Stimulated activated CD8-positive, alpha-beta memory T cell treated with anti-CD3 and anti-CD28 coated beads, Interleukin-7, amount 100 ng/mL, for 4 hours (primary cell): ENCODE data around the gene ELL.
"Not testable (repeated sequence)": the region's sequence is repeated elsewhere in the genome, so short reads cannot be mapped to it uniquely, and the experiment has no call there.

Experiments used
- DNase-seq, 2 donors: peaks; one replicate each; pipeline ENCODE4 v3.0.0-alpha.2; 2020; ENCODE audit warnings: low read depth in 2 of 2

The ELL gene

DNA sequence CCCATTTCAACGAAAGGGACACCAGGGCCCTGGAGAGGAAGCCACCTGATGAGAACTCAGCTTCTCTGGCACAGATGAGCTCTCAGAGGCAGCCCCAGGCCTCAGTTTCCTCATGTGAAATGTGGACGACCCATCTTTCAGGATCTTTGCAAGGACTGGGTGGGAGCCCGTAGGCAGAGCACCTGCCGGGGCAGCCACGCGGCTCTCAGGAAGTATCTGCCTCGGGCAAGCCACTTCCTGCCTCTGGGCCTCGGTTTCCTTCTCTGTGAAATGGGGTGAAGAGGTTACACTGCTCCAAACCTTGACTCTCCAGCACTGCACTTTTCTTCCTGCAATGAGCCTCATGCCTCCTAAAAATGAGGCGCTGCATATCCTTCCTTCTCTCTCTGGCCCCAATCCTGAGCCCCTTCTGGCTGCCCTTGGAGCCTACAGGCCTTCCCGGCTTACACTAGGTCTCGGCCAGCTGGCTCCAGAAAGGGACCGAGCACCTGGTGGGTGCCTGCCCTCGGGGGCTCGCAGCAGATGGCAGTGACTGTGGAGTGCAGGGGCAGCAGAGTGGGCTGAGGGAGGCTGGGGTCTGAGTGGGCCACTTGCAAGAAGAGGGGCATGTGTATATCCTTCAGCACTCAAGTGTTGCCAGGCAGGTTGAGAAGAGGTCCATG, 99.2 kb downstream of the ELL start:
- no peak for DNase-seq

DNA sequence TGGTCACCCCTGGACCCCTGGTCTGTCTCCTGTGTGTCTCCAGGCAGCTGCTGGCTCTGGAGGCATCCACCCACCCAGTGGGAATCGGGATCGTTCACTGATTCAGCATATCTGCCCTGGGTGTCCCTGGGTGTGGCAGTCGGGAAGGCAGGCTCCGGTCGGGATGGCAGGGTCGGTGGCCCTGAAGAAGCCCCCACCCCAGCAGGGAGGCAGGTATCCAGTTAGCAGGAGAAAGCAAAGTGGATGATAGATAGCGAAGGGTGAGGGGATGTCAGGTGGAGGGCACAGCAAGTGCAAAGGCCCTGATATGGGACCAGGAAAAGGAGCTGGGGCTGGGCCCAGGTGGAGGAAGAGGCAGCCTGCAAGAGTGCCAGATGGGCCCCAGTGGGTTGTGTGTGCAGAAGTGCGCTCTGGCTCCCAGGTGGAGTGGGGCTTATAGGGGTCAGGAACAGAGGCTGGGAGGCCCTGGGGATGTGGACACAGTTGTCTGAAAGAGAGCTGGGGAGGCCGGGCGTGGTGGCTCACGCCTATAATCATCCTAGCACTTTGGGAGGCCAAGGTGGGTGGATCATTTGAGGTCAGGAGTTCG, 100.4 kb downstream of the ELL start:
- DNase-seq, result no peak

DNA sequence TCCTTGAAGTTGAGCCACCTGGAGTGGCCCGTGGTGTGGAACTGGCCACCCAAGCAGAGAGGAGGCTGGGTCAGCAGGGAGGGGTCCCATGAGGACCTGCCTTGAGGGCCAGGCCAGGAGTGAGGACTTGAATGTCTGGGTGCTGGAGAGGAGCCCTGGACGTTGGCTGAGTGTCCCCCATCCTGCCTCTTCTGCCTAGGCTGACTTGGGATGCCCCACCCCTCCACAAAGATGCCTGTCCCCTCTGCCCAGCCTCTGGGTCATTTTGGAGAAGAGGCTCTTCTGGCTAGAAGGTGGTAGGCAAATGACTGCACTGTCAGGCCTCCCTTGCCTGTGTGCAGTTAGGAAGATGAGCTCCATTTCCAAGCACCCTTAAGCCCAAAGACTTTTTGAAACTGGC, 100.9 kb downstream of the ELL start:
- no peak for DNase-seq

DNA sequence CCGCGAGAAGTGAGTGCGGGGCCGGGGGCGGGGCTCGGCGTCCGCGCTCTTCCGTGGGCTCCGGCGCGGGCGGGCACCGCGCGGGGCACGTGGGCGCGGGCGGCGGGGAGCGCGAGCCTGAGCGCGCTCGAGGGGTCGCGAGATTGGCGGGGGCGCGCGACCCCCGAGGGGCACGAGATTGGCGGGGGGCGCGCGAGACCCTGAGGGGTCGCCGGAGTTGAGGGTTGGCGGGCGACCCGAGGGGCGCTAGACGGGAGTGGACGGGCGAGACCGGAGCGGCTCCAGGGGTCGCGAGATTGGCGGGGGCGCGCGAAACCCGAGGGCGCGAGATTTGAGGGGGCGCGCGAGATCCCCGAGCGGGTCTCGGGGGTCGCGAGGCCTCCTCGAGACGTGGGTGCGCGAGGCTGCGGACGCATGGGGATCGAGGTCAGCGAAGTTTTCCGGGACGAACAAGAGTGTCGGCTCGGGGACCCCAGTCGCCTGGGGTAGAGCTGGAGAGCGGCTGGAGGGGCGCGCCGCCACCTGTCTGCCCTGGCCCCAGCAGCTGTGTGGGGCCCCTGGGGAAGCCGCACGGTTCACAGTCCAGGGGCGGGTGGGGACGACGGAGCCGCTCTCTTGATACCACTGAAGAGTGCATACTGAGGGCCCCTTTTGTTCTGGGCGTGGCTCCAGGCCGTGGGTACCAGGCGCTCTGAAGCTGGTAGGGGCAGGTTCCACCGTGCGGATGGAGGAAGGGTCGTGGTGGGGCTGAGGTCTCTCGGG, 102.0 kb downstream of the ELL start:
- DNase-seq, result peak in 1 of 2 donors; percentile 47

DNA sequence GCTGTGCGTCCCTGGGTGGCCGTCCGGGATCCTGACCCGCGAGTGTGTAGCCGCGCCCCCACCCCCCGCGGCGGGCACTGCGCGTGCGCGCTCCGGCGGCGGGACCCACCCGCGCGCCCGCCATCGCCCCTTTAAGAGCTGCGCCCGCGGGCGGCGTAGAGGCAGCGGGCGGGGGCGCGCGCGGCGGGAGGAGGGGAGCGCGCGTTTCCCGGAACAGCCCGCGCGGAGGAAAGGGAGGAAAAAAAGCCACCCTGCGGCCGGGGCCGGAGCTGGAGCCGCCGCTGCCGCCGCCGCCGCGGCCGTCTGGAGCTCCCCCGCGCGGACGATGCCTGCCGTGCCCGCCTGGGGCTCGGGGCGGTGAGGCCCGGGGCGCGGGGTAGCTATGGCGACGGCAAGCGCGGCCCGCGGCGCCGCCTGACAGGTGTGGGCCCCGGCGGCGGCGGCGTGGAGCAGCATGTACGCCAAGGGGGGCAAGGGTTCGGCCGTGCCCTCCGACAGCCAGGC, 102.6 kb downstream of the ELL start, which contains the start of gene SSBP4:
TSS of gene SSBP4 (plus strand) at position 204 of the 504 bp plus-strand sequence. CDS start at position 455, 251 bp downstream.
- DNase-seq, result peak in 1 of 2 donors; percentile 63

DNA sequence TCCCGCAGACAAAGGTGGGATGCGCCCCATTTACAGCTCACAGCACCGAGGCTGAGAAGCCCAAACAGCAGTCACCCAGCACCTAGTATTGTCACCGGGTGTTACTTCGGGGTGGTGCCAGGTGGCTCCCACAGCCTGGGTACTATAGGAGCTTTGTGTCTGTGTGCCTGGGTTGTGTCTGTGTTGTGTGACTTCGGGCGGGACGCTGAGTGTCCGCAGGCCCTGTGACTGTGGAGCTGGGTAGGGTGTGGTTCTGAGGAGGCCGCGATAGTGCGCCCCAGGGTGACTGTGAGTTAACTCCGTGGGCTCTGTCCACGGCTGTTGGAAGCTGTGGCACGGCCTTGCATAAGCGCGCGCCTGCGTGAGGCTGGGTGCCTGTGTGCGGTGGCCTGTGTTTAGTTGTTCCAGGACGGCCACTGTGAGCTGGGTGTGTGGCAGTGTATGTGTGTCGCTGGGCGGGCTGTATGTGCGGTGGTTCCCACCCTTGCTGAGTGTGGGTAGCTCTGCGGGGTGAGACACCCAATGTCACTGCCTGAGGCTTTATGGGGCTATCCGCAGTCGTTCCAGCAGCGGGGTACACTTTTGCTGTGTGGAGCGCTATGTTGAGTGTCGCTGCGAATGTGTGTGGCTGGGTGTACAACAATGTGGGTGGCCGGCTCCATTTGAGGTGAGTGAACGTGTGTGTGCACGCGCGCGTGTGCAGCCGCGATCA, 103.2 kb downstream of the ELL start:
- no peak for DNase-seq

DNA sequence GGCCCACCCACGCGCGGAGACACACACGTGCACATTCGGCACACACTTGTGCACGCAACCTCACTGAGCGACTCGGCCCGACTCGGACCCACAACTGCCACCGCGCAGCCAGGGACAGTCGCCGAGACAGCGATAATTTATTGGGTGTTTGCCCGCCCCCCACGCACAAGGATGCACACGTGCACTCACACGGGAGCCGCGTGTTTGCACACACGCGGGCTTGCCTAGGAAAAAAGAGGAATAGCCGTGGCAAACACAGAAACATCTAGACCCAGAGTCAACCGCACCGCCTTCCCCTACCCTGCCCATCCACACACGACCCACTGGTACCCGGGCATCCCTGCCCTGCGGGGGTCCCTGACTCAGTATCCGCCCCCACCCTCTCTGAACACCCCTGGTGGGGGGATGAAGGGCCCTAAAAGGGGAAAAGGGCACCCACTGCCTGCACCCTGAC, 103.8 kb downstream of the ELL start:
- DNase-seq, result no peak

DNA sequence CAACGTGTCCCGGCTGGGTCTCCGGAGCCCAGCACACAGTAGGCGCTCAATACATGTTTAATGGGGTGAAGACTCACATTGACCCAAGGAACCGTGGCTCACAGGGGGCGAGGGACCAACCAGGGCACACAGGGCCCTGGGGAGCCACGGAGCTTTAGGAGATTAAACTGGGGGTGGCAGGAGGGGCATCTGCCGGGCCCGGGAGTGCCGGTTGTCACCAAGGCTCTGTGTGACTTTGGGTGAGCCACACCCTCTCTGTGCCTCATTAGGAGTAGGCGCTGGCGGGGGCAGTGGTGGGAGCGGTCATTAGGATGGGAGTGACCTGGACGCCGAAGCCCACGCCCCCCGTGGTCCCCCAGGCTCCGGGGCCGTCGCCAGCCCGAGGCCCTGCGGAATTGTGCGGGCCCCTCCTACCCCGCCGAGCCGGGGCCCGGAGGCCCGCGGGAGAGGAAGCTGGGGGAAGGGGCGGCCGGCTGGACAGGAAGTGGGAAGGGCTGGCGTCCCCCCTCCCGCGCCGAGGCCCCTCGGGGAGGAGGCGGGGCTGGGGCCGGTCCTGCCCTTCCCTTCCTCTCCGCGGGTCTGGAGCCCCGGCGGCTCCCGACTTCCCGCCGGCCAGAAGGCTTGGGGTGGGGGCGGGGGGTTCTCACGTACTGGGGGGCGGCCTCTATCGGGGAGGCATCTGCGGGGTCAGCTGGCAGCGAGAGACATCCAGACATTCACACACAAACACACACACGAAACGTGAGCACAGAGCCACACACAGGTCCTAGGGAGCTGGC, 104.4 kb downstream of the ELL start:
- DNase-seq, result peak in 1 of 2 donors; percentile 43

DNA sequence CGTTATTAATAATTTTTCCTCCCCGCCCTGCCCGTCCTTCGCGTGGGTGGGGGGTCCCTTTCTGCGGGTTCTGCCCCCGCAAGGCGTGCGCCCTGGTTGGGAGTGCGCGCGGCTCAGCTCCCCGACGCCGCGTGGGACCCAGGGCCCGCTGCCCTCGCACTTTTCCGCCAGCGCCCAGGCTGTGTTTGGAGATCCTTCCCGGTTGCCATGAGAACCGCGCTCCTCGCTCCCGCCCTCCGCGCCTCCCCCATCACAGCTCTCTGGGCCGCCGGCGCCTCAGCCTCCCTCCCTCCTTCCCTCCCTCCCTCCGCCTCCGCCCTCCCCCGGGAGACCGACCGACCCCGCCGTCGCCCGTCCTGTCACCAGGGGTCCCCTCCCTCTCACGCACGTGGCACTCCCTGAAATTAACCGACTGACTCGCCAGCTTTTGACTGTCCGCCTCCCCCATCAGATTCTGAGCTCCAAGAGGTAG, 105.1 kb downstream of the ELL start:
- DNase-seq, result peak; percentile 56 to 73

DNA sequence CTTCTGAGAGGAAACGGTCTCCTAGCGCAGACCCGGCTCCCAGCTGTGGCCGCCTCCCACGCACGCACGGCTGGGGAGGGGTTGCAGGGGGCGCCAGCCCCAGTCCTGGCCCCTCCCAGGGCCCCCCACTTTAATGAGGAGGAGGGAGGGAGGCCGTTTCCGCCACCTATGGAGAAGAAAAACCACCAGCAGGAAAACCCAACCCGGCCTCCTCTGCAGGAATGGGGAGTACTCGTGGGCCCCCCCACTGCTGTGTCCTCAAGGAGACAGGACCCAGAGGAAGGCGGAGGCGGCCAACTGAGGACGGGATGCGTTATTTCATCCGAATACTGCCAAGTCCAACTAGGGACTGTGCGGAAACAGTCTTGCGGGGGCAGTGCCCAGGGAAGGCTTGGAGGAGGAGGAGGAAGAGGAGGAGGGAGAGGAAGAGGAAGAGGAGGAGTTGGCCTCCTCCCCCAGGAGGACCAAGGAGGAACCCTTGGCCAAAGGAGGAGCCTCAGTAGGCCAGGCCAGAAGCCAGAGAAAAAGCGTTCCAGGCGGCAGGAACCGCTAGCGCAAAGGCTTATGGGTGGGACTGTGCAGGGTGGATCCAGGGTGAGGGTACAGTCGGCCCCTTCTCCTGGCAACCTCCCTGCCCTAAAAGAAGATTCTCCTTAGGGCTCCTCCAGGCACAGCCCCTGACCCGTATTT, 106.5 kb downstream of the ELL start:
- DNase-seq, result no peak

DNA sequence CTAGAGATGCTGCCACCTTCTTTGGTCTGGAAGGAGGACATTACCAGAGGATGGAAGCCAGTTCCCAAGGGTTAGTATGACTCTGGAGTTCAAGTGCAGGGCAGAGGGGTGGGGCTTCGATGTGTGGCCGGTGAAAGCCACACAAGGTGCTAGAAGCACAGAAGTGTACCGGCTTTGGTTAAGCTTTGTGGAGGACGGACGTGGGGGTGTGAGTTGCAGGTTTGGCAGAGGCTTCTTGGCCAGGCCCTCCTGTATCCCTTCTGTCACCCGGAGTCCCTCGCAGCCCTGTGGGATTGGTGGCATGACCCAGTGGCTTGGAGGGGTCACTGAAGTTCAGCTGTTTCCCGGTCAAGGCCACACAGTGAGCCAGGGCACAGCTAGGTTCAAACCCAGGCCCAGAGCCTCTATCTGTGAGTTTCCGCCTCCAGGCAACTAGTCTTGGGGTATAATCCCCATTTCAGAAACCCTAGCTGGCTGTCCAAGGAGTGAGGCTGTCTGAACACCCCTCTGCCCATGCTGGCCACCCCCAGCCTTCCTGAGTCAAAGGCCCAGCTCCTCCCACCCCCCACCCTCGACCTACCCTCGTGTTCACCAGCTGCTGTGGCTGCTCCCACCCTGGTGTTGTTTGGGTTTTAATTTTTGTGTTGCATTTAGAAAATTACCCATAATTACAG, 107.2 kb downstream of the ELL start:
- DNase-seq, result no peak

DNA sequence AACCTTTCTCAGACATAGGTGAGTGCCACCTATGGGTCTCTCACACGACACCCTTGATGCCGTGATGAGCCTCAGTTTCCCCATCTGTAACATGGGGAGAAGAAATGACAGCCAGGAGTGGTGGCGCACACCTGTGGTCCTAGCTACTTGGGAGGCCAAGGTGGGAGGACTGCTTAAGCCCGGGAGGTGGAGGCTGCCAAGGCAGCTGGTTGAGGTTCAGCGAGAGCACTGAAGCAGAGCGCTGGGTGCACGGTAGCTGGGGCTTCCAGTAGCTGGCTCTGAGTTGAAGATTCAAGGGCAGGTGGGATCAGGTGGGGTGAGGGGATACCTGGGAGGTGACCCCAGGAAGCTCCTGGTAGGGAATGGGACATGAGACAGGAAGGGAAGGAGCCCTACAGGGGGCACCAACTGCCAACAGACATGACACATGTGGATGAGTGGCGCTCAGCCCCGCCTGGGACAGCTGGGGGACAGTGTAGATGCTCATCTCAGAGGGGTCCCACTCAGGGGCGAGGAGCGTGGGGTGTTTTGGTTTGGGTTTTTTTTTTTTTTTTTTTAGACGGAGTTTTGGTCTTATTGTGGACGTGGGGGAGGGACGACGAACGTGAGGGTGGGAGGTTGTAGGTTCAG, 109.1 kb downstream of the ELL start:
- no peak for DNase-seq

DNA sequence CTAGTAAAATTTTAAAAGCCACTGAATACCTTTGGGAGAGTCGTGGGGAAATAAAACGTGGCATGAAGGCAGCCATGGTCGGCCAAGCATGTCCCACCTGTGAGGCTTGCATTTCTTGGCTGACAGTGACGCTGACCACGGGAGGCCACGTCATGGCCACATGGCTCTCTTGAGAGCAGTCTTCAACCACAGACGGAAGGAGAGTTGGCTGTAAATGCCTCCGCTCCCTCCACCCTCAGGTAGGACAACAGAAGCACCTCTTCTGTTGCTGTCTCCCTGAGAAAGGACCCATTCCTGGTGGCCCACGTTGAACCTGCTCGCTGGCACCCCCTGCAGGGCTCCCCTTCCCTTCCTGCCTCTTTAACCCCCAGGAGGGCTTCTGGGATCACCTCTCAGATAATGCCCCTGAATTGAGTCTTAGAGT, 113.8 kb downstream of the ELL start:
- no peak for DNase-seq

DNA sequence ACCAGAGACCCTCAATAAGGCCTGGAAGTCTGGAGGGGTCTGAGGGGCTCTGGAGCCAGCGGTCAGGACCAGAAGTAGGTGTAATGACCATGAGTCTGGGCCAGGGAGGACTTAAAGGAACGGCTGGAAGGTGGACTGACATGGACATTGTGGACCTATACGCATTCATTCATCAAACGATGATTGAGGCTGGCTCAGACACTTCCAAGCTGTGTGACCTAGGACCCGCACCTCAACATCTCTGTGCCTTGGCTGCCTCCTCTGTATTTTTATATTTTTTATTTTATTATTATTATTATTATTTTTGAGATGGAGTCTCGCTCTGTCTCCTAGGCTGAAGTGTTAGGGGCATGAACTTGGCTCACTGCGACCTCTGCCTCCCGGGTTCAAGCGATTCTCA, 115.1 kb downstream of the ELL start:
- DNase-seq, result no peak

DNA sequence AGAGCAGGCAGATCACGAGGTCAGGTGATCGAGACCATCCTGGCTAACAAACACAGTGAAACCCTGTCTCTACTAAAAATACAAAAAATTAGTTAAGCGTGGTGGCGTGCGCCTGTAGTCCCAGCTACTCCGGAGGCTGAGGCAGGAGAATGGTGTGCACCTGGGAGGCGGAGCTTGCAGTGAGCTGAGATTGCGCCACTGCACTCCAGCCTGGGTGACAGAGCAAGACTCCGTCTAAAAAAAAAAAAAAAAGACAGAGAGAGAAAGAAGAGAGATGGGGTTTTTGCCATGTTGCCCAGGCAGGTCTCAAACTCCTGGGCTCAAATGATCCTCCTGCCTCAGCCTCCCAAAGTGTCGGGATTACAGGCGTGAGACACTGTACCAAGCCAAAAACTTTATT, 116.1 kb downstream of the ELL start:
- DNase-seq, result not testable (repeated sequence)

DNA sequence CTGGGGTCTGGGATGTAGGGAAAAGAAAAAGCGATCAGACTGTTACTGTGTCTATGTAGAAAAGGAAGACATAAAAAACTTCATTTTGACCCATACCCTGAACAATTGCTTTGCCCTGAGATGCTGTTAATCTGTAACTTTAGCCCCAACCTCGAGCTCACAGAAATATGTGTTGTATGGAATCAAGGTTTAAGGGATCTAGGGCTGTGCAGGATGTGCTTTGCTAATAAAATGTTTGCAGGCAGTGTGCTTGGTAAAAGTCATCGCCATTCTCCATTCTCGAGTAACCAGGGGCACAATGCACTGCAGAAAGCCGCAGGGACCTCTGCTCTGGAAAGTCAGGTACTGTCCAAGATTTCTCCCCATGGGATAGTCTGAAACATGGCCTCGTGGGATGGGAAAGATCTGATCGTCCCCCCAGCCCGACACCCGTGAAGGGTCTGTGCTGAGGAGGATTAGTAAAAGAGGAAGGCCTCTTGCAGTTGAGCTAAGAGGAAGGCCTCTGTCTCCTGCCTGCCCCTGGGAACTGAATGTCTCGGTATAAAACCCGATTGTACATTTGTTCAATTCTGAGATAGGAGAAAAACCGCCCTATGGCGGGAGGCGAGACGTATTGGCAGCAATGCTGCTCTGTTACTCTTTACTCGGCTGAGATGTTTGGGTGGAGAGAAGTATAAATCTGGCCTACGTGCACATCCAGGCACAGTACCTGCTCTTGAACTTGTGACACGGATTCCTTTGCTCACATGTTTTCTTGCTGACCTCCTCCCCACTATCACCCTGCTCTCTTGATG, 119.2 kb downstream of the ELL start:
- DNase-seq, result not testable (repeated sequence)

DNA sequence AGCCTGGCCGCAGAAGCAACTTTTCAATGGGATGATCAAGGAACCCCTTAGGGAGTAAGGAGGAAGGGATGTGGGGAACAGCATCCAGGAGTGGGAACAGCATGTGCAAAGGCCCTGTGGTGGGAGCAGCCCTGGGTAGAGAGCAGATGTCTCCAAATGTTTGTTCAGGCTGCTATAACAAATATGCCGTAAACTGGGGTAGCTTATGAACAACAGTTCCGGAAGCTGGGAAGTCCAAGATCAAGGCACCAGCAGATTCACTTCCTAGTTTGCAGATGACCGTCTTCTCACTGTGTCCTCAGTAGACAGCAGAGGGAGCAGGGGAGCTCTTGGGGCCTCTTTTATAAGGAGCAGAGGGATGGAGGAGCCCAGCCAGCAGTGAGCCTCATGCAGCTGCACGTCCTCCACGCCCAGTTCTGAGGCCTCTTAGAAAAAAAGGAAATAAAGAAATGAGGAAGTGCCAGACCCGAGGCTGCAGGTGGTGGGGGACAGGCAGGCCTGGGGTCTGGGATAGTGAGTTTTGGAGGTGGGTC, 120.2 kb downstream of the ELL start:
- no peak for DNase-seq

DNA sequence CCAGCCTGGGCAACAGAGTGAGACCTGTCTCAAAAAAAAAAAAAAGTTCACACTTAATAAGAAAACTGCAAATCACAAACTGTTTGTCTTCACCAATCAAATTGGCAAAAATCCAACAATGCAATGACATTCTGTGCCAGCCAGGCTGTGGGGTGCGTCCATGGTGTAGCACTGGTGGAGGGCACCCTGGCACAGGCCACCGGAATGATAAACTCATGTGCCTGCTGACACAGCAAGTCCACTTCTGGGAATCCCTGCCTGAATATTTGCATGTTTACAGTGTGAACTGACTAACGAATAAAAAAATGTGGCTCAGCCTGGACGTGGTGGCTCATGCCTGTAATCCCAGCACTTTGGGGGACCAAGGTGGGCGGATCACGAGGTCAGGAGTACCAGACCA, 122.9 kb downstream of the ELL start:
- no peak for DNase-seq
